HCT116 (cell line): ENCODE data around the gene KYNU.

ENCODE experiments used
- CTCF ChIP-seq, 3 experiments: fragments of 200-600 bp in 1 of 3; sonication (generic) in 1 of 3; IDR thresholded peaks in 2 of 3; conservative IDR thresholded peaks in 1 of 3; 2 replicates each; pipeline ENCODE4 v1.5.1; 2012 to 2017; ENCODE audit warnings: low read depth in 2 of 3, low read length in 2 of 3, antibody characterized with exemption in 1 of 3, borderline replicate concordance in 1 of 3, control low read depth in 1 of 3, mild to moderate bottlenecking in 1 of 3, mixed read lengths in 1 of 3, mixed run types in 1 of 3, moderate library complexity in 1 of 3; ENCODE audit not compliant: insufficient read depth in 1 of 3
- ELF1 ChIP-seq: IDR thresholded peaks from 2 replicates; pipeline ENCODE4 v1.6.1; 2012; ENCODE audit warnings: low read depth, borderline replicate concordance
- EZH2 ChIP-seq: fragments of 200-600 bp; sonication (generic); IDR thresholded peaks from 2 replicates; pipeline ENCODE4 v1.6.1; 2017; ENCODE audit warnings: antibody characterized with exemption, mixed run types
- EZH2phosphoT487 ChIP-seq: fragments of 200-600 bp; IDR thresholded peaks from 2 replicates; pipeline ENCODE4 v1.6.1; 2018; ENCODE audit warnings: antibody characterized with exemption, borderline replicate concordance
- FOSL1 ChIP-seq: IDR thresholded peaks from 2 replicates; pipeline ENCODE4 v1.6.1; 2012; ENCODE audit warnings: low read depth
- JUND ChIP-seq: IDR thresholded peaks from 2 replicates; pipeline ENCODE4 v1.6.1; 2012
- POLR2A ChIP-seq: IDR thresholded peaks from 2 replicates; pipeline ENCODE4 v1.7.0; 2011; ENCODE audit warnings: borderline replicate concordance; ENCODE audit not compliant: insufficient read depth, insufficient read length; ENCODE audit errors: extremely low read depth
- POLR2AphosphoS5 ChIP-seq: IDR thresholded peaks from 2 replicates; pipeline ENCODE4 v1.6.1; 2011; ENCODE audit warnings: mild to moderate bottlenecking, low read depth, low read length, moderate library complexity
- RAD21 ChIP-seq: IDR thresholded peaks from 2 replicates; pipeline ENCODE4 v1.6.1; 2012; ENCODE audit warnings: low read depth, mild to moderate bottlenecking
- SP1 ChIP-seq: IDR thresholded peaks from 2 replicates; pipeline ENCODE4 v1.6.1; 2012; ENCODE audit warnings: low read depth
- TCF7L2 ChIP-seq: IDR thresholded peaks from 2 replicates; pipeline ENCODE4 v1.7.0; 2011; ENCODE audit warnings: borderline replicate concordance, inconsistent platforms; ENCODE audit not compliant: insufficient read depth, insufficient read length; ENCODE audit errors: extremely low read depth
- YY1 ChIP-seq: IDR thresholded peaks from 2 replicates; pipeline ENCODE4 v1.6.1; 2011; ENCODE audit warnings: low read length, low read depth, moderate library complexity, mild to moderate bottlenecking; ENCODE audit not compliant: insufficient replicate concordance; ENCODE audit errors: extremely low read depth
- ZNF274 ChIP-seq: fragments of 200-500 bp; sonication (Bioruptor generic); IDR thresholded peaks from 2 replicates; pipeline ENCODE4 v1.6.1; 2014; ENCODE audit warnings: mild to moderate bottlenecking, low read depth, low read length, inconsistent platforms

GRCh38 chr2:142937347-142937746, 59.9 kb downstream of the KYNU start:
- TF ChIP-seq JUND: no peak
- no peak for TF ChIP-seq CTCF (IDR thresholded peaks at IDR 0.05 in 2 of 3, conservative IDR thresholded peaks at IDR 0.05 in 1 of 3; ENCODE audit: borderline replicate concordance in 1 of 3, insufficient read depth in 1 of 3, low read depth in 2 of 3, low read length in 2 of 3)
- TF ChIP-seq ELF1: no peak
- no peak for TF ChIP-seq EZH2phosphoT487
- TF ChIP-seq POLR2AphosphoS5: no peak
- no peak for TF ChIP-seq TCF7L2
- TF ChIP-seq EZH2: no peak
- no peak for TF ChIP-seq POLR2A
- TF ChIP-seq FOSL1: no peak
- TF ChIP-seq YY1: no peak
- no peak for TF ChIP-seq RAD21
- no peak for TF ChIP-seq SP1
- no peak for TF ChIP-seq ZNF274
